Measurements from ENCODE around the gene PLEKHN1. TPM values are rescaled to one million over a fixed set of nuclear protein-coding genes. Genes with fewer than 3 reads are reported as not detected.

The PLEKHN1 gene
- 1.6 and 2.0 TPM in 2 replicates for total RNA-seq (2014; rRNA removed; shearing (Covaris generic))

GRCh38 chr1:966135-966703, at the start of gene PLEKHN1:
PLEKHN1 (plus strand) TSS chr1:966482; CDS start chr1:966532, 50 bp downstream.
- peak; percentile 94 for DNase-seq
- H3K4me3 ChIP-seq (ENCODE audit: insufficient read depth, low read depth, low read length) = peak within 1 kb of the TSS; percentile 64
- no peaks in the 10 kb centered on the region; the same call in 1 of the 2 replicates for H3K36me3 ChIP-seq (replicated peaks; ENCODE audit: control insufficient read depth, insufficient read depth, low read length)
- peaks cover 25% of the 10 kb centered on the region for H3K27me3 ChIP-seq (ENCODE audit: control insufficient read depth, insufficient read depth, low read length)

GRCh38 chr1:917076-917459, 49.2 kb upstream of the PLEKHN1 start:
- Histone ChIP-seq H3K27me3 (ENCODE audit: control insufficient read depth, insufficient read depth, low read length) (peaks cover 65% of the 10 kb centered on the region), H3K36me3 (replicated peaks; ENCODE audit: control insufficient read depth, insufficient read depth, low read length) (no peaks in the 10 kb centered on the region), H3K4me3 (ENCODE audit: insufficient read depth, low read depth, low read length) (no peak overlapping the region)
- DNase-seq = no peak

- Histone ChIP-seq H3K27me3 (ENCODE audit: control insufficient read depth, insufficient read depth, low read length) (peaks cover 65% of the 10 kb centered on the region), H3K36me3 (replicated peaks; ENCODE audit: control insufficient read depth, insufficient read depth, low read length) (no peaks in the 10 kb centered on the region), H3K4me3 (ENCODE audit: insufficient read depth, low read depth, low read length) (no peak overlapping the region)
- DNase-seq = no peak
These were observed 48.7 kb upstream of the PLEKHN1 start for GRCh38 chr1:917466-918091.

GRCh38 chr1:918353-918752, 47.9 kb upstream of the PLEKHN1 start:
- Histone ChIP-seq H3K36me3 (replicated peaks; ENCODE audit: control insufficient read depth, insufficient read depth, low read length) (no peaks in the 10 kb centered on the region), H3K4me3 (ENCODE audit: insufficient read depth, low read depth, low read length) (no peak overlapping the region), H3K27me3 (ENCODE audit: control insufficient read depth, insufficient read depth, low read length) (peaks cover 68% of the 10 kb centered on the region)
- no peak for DNase-seq

- H3K36me3 ChIP-seq (replicated peaks; ENCODE audit: control insufficient read depth, insufficient read depth, low read length) = no peaks in the 10 kb centered on the region
- H3K4me3 ChIP-seq (ENCODE audit: insufficient read depth, low read depth, low read length) = no peak overlapping the region
- H3K27me3 ChIP-seq (ENCODE audit: control insufficient read depth, insufficient read depth, low read length) = peaks cover 68% of the 10 kb centered on the region
- no peak for DNase-seq
These were observed 47.4 kb upstream of the PLEKHN1 start for GRCh38 chr1:918843-919242.

- no peak for DNase-seq
- Histone ChIP-seq H3K27me3 (ENCODE audit: control insufficient read depth, insufficient read depth, low read length) (peaks cover 70% of the 10 kb centered on the region), H3K36me3 (replicated peaks; ENCODE audit: control insufficient read depth, insufficient read depth, low read length) (no peaks in the 10 kb centered on the region), H3K4me3 (ENCODE audit: insufficient read depth, low read depth, low read length) (no peak overlapping the region)
These were observed 46.9 kb upstream of the PLEKHN1 start for GRCh38 chr1:919271-919872.

GRCh38 chr1:920010-920409, 46.3 kb upstream of the PLEKHN1 start:
- Histone ChIP-seq H3K36me3 (replicated peaks; ENCODE audit: control insufficient read depth, insufficient read depth, low read length) (no peaks in the 10 kb centered on the region), H3K27me3 (ENCODE audit: control insufficient read depth, insufficient read depth, low read length) (peaks cover 76% of the 10 kb centered on the region), H3K4me3 (ENCODE audit: insufficient read depth, low read depth, low read length) (no peak overlapping the region)
- DNase-seq = no peak

- no peaks in the 10 kb centered on the region for H3K36me3 ChIP-seq (replicated peaks; ENCODE audit: control insufficient read depth, insufficient read depth, low read length)
- DNase-seq = no peak
- no peak overlapping the region for H3K4me3 ChIP-seq (ENCODE audit: insufficient read depth, low read depth, low read length)
- peaks cover 78% of the 10 kb centered on the region for H3K27me3 ChIP-seq (ENCODE audit: control insufficient read depth, insufficient read depth, low read length)
These were observed 45.8 kb upstream of the PLEKHN1 start for GRCh38 chr1:920521-920920.

GRCh38 chr1:921011-921837, 45.1 kb upstream of the PLEKHN1 start:
- Histone ChIP-seq H3K4me3 (ENCODE audit: insufficient read depth, low read depth, low read length) (no peak overlapping the region), H3K27me3 (ENCODE audit: control insufficient read depth, insufficient read depth, low read length) (peaks cover 78% of the 10 kb centered on the region)

GRCh38 chr1:923131-923990, 42.9 kb upstream of the PLEKHN1 start, which contains the start of gene SAMD11:
SAMD11 (plus strand) TSS chr1:923923; CDS start chr1:924432, 509 bp downstream.
- peak; percentile 88 for DNase-seq
- H3K4me3 ChIP-seq (ENCODE audit: insufficient read depth, low read depth, low read length) = peak within 1 kb of the TSS; percentile 43
- H3K36me3 ChIP-seq (replicated peaks; ENCODE audit: control insufficient read depth, insufficient read depth, low read length) = no peaks in the 10 kb centered on the region
- peaks cover 89% of the 10 kb centered on the region for H3K27me3 ChIP-seq (ENCODE audit: control insufficient read depth, insufficient read depth, low read length)

More at GRCh38 chr1:921011-921837, 45.1 kb upstream of the PLEKHN1 start:
- no peaks in the 10 kb centered on the region for H3K36me3 ChIP-seq (replicated peaks; ENCODE audit: control insufficient read depth, insufficient read depth, low read length)
- DNase-seq = peak; percentile 98

- H3K27me3 ChIP-seq (ENCODE audit: control insufficient read depth, insufficient read depth, low read length) = peaks cover 92% of the 10 kb centered on the region
- DNase-seq = peak; percentile 84
- H3K4me3 ChIP-seq (ENCODE audit: insufficient read depth, low read depth, low read length) = peak overlapping the region; percentile 43
- H3K36me3 ChIP-seq (replicated peaks; ENCODE audit: control insufficient read depth, insufficient read depth, low read length) = no peaks in the 10 kb centered on the region
These were observed 42.2 kb upstream of the PLEKHN1 start for GRCh38 chr1:923991-924655.

GRCh38 chr1:924656-925560, 41.4 kb upstream of the PLEKHN1 start:
- peak overlapping the region; percentile 43 for H3K4me3 ChIP-seq (ENCODE audit: insufficient read depth, low read depth, low read length)
- DNase-seq = peak; percentile 91
- H3K36me3 ChIP-seq (replicated peaks; ENCODE audit: control insufficient read depth, insufficient read depth, low read length) = no peaks in the 10 kb centered on the region
- H3K27me3 ChIP-seq (ENCODE audit: control insufficient read depth, insufficient read depth, low read length) = peaks cover 92% of the 10 kb centered on the region

Measured in H7 (cell line).